Islet of Langerhans (tissue), 1 donor: ENCODE results near the gene NXPH1.

Experiments used
- FAIRE-seq: peaks from one replicate; lab custom pipeline; 2011; peaks lifted over from hg19 to GRCh38; lab: Jason Lieb, UNC

Gene NXPH1

DNA sequence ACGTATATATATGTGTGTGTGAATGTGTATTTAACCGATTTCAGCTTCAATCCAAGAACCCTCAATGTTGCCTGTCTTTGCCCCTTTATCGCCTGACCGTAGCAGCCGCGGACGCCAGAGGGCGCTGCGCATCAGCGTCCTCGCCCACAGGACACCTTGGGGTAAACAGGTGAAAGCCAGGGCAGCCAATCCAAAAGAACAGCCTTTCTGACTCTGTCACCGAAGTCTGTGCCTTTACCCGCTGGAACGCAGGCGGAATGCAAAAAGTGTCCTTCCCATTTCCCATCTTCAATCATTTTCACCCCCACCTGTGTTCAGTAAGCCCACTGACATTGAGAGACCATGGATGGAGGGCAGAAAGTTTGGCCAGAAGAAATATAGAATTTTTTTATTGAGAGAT, 3.6 kb downstream of the NXPH1 start:
- FAIRE-seq: no peak

DNA sequence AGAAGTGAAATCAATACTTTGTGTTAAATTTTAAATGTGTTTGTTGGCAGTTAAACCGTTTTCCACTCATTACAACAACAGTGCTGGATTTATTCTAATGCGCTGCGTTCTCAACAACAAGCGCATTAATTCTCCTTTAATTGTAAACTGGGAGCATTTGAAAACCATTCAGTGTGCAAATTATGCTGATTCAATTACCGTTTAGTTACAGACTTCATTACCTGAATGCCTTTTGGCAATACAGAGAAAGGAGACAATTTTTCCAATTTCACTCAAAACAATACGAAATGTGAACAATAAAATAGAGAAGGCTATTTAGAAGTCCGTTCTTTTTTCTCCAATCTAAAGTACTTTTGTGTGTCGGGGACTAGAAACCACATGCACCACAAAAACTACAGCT, 4.2 kb downstream of the NXPH1 start:
- no peak for FAIRE-seq

DNA sequence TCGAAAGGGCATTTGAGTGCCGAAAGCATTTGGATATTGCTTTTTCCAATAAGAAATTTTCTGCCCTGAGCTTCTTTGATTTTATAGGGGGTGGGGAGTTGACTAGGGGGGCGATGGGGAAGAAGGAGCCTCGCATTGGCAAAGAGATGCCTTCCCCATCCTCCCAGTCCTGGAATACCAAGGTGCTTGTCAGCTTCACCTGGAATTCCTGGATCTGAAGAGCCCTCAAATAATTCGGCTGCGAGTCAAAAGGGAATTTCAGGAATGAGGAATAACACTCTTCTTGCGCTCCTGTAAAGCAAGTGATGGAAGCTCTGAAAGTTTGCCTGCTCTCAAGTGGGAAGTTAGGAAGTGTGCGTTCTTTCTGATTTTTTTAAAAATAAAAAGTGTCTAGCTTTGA, 7.3 kb downstream of the NXPH1 start:
- FAIRE-seq: no peak

DNA sequence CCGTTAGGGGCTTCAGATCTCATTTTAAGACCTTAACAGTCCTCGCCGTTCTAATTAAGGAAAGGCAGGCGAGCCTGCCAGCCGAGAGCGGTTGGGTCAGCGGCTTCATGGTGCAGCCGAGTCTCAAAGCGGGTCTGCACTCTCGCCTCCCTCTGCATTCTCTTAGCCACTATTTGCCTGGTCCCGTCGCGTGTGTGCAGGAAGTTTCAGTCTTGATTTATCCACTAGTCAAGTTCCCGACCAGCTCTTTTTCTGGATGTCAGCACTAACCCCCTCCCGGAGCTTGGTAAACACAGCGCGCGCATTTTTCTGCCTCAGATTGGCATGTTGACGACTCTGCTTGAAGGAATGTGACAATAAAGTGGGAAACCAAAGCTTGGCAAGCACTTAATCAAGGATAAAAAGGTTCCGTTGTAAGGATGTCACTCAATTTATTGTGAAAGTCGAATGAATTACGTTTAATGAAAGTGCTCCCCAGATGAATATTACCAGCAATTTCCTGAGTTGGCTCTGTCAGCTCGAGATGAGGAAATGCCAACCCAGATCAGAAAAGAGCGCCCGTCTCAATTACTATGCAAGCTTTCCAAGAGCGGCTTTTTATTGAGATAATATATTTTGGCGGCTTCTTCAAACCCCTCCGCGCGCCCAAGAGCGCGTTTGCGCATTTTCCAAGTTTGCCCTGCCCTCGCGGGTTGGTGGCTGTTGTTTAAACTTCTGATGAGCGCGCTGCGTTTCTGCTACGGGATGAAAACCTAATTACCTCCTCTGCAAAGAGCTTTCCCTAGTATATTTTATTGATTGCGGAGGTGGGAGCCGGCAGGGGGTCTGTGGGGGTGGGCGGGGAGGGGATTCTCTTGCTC, 7.9 kb downstream of the NXPH1 start:
- FAIRE-seq: no peak

DNA sequence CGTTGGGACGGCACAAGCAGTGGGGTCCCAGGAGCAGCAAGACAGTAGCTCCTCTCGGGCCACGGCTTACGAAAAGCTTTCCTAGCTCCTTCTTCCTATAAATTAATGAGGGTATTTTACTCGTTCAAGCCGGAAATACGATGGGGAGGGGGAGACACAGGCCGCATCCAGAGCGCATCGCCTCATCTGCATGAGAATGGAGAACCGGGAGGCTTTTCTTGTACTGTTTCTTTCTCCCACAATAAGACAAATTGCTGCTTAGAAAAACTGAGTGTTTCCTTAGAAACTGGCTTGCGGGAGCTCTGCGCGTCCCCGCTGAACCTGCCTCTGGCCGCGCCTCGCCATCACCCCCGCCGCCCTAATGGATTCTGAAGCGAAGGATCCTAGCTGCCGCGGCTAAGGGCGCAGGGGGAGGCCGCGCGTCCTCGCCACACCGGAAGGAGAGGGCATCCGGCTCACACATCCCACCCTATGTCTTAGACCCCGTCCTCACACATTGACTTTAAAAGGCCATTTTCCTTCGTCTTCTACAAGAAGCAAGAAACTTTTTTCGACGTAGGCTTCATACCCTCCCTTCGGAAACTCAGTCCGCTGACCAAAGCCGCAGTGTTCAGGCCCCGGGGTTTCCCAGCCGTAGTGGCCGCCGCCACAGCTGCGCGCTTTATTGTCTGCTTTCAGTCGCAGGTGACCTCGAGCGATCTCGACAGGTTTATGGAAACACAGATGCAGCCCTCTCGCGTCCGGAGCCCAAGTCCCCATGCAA, 8.8 kb downstream of the NXPH1 start:
- FAIRE-seq: no peak

DNA sequence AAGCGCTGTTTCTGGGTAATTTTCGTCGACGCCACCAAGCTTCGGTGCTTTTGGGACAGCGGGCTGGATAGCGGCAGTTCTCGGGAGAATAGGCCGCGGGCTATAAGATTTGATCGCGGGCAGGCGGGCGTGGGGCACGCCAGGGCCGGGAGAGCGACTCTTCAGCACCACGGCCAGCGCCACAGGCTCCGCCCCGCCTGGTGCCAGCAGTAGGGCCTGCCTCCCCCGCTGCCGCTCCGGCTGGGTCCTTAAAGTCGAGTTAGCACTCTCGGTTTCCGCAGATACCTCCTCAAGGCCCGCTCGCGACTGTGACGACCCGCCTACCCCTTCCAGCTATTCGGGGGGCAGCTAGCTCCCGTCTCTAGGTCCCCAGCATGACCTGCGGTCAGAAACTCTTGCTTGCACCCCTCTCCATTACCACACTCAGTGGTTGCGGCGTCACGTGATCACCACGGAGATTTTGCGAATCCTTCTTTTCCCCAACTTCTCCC, 9.4 kb downstream of the NXPH1 start:
- FAIRE-seq: no peak

DNA sequence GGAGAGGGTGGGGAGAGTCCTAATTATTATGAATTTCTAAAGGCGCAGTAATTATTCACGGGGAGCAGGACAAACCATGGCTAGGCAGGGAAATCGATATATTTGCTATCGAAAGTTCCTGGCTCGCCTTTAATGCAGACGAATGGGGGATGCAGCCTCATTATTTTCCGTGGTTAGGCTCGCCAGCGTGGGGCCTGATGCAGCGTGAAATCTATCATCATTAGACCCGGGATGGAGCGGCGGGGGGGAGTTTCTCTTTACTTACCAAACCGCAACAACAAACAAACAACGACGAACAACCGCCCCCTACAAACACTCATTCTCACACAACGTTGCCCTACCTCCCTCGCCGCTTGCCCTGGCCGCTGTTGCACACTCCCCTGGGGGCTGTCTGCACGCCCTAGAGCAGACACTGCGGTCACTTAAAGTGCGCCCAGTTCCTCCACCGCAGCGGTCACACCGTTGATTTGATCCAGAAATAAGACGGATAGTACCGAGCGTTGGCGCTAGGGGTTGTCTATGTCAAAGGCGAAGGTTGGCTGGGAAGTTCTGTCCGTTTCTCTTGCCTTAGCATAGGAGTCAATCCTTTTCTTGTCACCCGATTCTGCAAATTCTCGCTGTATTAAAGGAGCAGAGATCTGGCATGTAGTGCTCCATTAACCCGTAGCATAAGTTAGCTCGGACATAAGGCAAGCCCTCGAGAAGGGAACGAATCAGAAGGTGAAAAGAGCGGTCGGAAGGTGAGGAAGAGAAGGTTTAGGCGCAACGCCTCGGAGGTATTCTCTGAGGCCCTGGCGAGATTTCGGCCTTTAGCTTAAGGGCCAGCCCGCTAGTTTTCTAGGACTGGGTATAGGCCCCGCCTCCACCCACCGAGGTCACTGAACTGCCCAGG, 10.4 kb downstream of the NXPH1 start:
- no peak for FAIRE-seq

DNA sequence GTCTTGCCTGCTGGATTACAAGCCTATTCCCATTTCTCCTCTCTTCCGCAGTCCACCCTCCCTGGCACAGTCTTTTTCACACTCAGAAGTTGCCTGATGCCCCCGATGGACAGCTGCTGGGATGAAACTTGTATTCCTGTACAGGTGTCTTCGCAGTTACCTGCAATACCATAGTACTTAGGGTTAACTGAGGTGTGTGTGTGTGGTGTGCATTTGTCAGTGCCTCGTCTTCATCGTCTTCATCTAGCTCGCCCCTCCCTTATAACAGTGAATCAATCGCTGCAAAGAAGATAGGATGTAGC, 11.0 kb downstream of the NXPH1 start:
- FAIRE-seq: no peak

DNA sequence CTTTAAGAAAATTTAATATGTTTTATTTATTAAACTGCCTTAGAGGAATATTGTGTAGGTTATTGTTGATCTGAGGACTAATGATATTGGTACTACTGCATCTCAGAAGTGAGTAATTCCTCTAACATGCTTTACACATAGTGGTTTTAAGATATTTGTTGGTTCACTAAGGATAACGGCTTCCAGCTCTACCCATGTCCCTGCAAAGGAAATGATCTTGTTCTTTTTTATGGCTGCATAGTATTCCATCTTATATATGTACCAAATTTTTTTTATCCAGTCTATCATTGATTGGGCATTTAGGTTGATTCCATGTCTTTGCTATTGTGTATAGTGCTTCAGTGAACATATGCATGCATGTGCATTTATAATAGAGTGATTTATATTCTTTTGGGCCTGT, 20.1 kb downstream of the NXPH1 start:
- no peak for FAIRE-seq

DNA sequence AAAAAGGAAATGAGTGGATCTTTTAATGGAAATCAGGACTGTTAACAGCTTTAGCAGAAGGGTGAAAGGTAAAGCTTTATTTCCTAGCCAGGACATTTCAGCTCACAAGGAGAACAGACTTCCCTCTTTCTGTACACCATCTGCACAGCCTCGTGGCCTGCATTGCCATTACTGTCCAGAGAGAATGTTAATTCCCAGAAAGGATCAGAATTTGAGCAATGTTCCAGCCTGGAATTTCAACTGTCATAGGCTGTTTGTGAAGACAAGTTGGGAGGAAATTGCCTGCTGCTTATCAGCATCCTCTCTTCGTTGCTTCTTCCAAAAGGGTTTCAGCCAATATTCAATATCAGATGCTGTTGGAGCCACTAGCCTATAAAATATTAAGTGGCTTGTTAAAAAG, 22.0 kb downstream of the NXPH1 start:
- FAIRE-seq: no peak

DNA sequence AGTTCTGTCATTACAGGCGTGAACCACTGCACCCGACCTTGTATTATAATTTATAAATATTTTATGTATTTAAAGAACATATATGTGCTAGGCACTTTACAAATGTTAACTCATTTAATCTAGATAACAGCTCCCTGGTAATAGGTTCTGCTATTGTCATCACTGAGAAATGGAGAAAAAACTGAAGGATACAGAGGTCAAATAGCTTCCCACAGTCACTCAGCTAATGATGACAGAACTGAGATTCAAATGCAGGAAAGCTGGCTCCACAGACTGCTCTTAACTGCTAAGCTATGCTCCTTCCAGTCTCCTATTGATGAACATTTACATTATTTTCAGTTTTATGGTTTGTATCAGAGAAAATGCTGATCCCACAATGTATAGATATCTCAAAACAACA, 28.9 kb downstream of the NXPH1 start:
- no peak for FAIRE-seq

DNA sequence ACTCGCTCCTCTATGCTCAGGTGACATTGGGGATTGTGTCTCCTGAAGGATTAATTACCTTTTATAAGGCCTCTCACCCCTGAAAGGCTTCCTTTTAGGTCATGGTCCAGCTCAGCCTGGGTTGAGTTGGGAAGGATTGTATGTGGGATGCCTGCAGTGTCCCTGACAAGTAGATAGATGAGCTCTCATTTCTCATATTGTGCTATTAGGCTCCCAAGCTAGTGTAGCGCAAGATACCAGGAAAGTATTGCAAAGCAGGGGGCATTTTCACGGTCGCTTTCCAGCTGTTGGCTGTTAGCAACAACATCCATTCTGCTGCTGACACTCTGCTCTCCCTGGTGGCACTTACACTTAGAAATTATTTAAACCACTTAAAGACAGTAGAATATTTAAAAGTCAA, 31.9 kb downstream of the NXPH1 start:
- FAIRE-seq: no peak

DNA sequence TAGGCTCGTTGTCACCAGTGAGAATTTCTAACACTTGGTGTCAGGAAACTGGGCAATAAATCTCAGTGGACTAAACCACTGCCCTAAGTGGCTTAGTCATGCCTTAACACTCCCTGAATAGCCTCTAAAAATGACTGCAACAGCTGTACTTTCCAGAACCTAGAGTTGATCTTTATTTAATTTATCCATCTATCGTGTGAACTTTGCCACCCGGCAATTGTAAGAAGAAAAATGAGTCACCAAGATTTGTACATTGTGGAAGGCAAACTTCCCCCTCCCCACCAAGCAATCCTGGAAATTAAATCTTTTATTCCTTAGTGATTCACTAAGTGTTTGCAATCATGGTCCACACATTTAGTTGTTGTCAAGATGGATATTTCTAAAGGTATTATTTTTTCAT, 47.1 kb downstream of the NXPH1 start:
- no peak for FAIRE-seq

DNA sequence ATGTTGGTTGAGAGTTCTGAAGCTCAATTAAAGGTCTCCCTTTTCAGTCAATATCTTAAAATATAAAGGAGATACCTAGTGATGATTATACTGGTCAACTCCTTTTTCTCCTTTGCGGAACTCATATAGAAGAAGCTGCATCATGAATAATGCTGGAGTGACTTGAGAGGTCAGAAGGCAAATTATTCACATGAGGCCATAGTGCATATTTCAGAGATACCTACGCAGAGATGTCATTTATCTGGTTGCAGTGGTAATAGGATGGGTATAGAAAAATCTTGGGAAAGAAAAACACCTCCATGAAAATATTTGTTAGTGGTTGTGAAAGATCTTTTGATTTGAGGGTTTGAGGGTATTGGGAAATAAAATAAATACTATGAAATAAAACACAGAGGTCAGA, 47.7 kb downstream of the NXPH1 start:
- FAIRE-seq: no peak

DNA sequence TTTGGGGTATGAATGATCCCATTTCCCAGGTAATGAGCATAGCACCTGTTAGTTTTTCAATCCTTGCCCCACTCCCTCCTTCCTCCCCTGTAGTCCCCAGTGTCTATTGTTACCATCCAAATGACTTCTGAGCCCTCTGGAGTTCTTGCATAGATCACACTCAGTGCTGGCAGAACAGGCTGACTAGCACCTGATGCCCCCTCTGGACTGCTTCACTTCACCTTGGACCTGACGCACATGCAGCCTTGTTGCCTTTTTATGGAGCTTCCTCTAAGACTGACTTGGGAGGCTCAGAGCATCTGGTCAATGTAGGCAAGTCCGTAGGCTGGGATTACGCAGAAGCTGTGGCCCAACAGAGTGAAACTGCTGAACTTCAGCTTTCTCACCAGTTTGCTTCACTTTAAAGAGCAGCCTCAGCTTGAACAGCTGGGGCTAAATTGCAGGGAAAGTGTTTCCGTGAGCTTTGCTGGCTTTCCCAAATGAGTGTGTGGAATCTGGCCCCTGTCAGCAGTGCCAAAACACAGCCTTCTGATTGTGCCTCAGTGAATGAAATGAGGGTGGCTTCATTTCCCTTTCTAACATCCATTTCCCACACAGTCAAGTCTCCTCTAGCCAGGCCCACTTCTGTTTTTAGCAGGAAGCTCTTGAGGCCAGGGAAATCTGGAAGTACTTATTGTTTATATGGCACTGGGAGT, 48.5 kb downstream of the NXPH1 start:
- no peak for FAIRE-seq

DNA sequence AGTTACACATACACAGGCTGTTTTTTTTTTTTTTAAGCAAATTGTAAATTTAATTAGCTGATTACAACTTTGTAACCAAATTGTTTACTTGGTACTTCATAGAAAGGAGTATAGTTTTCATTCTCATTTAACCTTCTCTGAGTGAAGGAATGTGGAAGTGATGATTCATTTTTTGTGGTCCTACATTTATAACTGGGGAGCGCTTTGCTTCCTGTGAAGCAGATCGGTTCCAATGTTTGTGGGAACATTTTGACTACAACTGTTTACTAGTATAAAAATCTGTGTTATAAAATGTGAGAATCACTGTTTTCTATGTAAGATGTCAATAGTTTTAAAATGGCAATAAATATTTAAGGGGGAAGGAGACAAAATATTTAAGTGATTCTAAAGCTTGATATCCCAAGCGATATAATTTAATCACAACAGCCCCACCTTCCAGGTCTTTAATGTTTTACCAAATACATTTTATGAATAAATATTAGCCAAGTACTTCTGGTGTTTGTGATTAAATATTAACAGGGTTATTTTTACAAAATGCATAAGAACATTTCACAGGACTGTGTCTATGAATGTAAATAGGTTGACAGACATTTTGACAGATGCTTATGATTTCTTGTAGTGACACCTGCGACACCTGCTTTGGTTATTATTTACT, 57.1 kb downstream of the NXPH1 start:
- FAIRE-seq: no peak

DNA sequence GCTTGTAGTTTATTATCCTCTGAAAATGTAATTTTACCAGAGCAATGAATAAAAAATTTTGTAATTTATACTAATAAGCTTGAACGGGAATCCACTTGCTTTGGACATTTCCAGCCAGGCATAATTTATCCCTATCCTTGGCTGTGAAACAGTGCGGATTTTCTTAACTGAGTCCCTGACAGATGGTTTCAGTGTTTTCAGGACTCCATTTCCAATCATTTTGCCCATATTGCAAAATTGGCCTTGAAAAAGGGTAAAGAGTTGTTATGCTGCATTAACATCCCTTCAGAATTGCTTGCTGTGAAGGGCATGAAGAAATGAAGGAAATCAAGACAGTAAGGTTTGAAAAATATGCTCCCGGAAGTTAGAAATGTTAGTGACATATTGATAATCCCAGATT, 57.7 kb downstream of the NXPH1 start:
- no peak for FAIRE-seq

DNA sequence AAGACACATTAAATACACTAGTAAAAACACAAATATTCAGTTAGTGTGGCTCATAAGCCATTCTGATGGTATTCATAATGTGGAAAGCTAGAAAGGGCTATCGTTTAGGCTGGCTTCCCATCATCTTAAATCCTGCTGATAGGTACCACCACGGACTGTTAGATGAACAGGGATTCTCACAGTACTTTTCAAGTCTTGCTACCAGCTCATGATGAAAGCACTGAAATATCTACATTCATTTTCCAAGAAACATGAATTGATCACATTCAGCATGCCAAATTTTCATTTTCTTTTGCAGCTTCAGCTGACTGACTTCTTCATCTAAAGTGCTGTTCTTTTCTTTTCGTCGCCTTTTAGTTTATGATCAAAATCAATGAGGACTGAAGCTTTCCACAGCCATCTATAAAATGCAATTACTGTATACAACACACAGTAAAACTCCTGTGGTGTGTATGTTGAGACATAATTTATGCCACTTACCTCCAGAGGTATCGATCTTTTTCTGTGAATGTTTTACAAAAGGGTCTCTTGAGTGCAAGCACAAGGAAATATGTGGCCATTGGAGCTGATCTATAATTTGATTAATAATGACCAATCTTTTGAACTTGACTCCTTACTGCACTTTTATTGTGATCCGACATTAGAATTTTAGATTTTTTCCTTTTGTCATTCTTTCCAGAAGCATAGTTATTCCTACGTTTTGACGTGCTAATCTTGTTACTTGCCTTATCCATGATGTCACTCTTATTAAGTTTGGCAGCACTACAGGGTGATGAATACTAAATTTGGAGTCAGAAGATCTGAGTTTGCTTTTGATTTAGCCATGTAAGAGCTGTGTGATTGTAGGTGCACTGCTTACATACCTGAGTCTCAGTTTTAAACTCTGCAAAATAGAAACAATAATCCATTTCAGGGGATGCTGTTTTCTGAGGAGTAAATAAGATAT, 58.4 kb downstream of the NXPH1 start:
- FAIRE-seq: no peak

DNA sequence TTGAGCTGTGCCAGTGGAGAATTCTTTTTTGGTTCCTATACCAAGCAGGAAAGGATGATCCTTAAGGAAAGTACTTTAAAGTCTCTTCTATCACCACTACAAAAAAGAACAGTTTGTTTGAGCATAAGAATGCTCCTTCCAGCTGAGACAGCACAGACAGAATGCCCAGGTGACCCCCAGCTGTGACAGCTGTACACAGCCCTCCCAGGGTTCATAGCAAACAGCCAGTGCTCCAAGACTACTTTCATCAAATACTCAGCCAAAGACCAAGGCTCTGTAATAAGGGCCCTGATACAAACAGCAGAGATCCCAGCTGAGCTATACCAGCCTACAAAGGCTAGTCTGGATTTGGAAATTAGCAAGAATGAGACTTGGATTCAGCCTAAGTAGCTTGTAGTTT, 65.7 kb downstream of the NXPH1 start:
- no peak for FAIRE-seq

DNA sequence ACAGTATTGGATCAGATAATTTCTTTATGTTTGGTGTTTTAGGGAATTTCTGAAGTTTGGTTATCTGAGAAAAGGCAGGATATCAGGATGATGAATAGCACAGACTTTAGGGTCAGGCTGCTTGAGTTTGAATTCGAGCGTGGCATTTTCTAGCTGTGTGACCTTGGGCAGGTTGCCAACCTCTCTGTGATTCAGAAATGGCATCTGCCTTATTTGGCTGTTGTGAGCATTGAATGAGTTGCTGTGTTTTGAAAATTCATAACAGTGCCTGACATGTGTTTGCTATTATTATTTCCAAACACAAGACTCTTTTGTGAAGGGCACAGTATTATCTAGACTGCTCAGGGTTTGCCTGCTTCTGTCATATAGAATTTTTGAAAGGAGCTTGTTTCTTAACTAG, 66.9 kb downstream of the NXPH1 start:
- FAIRE-seq: no peak

DNA sequence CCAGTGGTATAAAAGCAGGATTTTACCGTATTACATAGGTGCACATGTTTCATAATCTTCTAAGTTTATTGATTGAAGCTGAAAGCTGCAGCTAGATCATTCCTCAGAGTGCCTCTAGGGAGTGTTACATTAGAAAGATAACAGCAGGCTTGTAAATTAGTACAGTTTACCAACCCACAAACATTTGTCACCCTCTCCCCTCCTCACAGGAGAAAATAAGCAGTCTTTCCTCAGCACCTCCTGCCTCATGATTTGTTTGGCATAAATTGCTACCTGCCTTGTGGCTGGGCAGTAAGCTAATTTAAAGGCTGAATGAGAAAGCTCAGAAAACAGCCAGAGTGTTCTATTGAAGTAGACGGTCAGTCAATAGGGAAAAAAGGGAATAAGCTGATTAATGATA, 74.2 kb downstream of the NXPH1 start:
- FAIRE-seq: no peak
